Skeletal muscle satellite cell (primary cell): ENCODE measurements around the gene EXTL2.
A peak's percentile ranks its signal among the peaks of the same experiment; 100 is the strongest.
"Not testable (repeated sequence)": the region's sequence is repeated elsewhere in the genome, so short reads cannot be mapped to it uniquely, and the experiment has no call there.

Source experiments
- H3K27me3 ChIP-seq: 2 replicates; pipeline ENCODE4 v1.7.0; 2013; ENCODE audit warnings: low read length; ENCODE audit not compliant: control insufficient read depth, insufficient read depth
- H3K36me3 ChIP-seq: 2 replicates; pipeline ENCODE4 v1.7.0; 2013; ENCODE audit warnings: mild to moderate bottlenecking, control low read depth, low read length; ENCODE audit not compliant: insufficient read depth
- H3K4me1 ChIP-seq: 2 replicates; pipeline ENCODE4 v1.7.0; 2013; ENCODE audit warnings: low read length; ENCODE audit not compliant: control insufficient read depth, insufficient read depth
- H3K4me2 ChIP-seq: 2 replicates; pipeline ENCODE4 v1.7.0; 2013; ENCODE audit warnings: mild to moderate bottlenecking, low read length
- H3K4me3 ChIP-seq: 2 replicates; pipeline ENCODE4 v1.7.0; 2013; ENCODE audit warnings: low read length
- H3K9ac ChIP-seq: 2 replicates; pipeline ENCODE4 v1.7.0; 2013; ENCODE audit warnings: mild to moderate bottlenecking, low read depth, low read length, moderate library complexity
- H3K9me3 ChIP-seq: replicated peaks from 2 replicates; pipeline ENCODE4 v1.7.0; 2013; ENCODE audit warnings: mild to moderate bottlenecking, control low read depth, low read length

The EXTL2 gene

DNA sequence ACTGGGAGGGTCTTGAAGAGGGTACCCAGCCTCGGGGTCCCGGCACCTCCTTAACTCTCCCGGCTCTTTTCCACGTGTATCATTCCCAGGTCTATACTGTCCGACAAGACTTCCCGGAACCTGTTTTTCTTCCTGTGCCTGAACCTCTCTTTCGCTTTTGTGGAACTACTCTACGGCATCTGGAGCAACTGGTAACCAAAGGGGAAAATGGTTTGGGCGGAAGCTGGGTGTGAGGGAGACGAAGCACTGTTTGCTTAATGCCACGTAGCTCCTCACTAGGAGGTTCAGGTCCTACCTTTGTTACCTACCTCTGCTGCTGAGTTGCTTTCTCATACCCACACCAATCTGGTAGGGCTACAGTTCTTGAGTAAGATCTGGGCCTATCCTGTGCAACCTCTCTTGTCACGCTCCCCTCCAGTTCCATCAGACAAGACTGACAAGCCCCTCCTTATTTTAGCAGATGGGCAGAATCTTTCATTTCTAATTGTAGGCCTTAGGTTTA, 1.9 kb upstream of the EXTL2 start:
- H3K4me1 ChIP-seq = peaks cover 26% of the 10 kb centered on the region
- peaks cover 28% of the 10 kb centered on the region for H3K36me3 ChIP-seq
- peak overlapping the region; percentile 94 for H3K4me2 ChIP-seq
- no peaks in the 10 kb centered on the region for H3K9me3 ChIP-seq
- H3K9ac ChIP-seq = peak overlapping the region; percentile 94
- no peaks in the 10 kb centered on the region for H3K27me3 ChIP-seq
- H3K4me3 ChIP-seq = peak overlapping the region; percentile 77

GRCh38 chr1:100895540-100896480, 1.2 kb upstream of the EXTL2 start, which contains the start of gene SLC30A7:
TSS of gene SLC30A7 (plus strand) at chr1:100896090. CDS start at chr1:100896263, 173 bp downstream.
- peaks cover 26% of the 10 kb centered on the region for H3K4me1 ChIP-seq
- H3K4me2 ChIP-seq = peak within 1 kb of the TSS; percentile 94
- H3K36me3 ChIP-seq = peaks cover 24% of the 10 kb centered on the region
- H3K9me3 ChIP-seq = no peaks in the 10 kb centered on the region
- no peaks in the 10 kb centered on the region for H3K27me3 ChIP-seq
- H3K4me3 ChIP-seq = peak within 1 kb of the TSS; percentile 77
- peak within 1 kb of the TSS; percentile 94 for H3K9ac ChIP-seq

- Histone ChIP-seq H3K27me3 (no peaks in the 10 kb centered on the region), H3K4me1 (peaks cover 26% of the 10 kb centered on the region), H3K9ac (peak overlapping the region; percentile 94), H3K4me2 (peak overlapping the region; percentile 94), H3K9me3 (no peaks in the 10 kb centered on the region), H3K36me3 (peaks cover 6% of the 10 kb centered on the region), H3K4me3 (peak overlapping the region; percentile 77)
Observed at GRCh38 chr1:100893718-100894117, 924 bp downstream of the EXTL2 start.

- peak overlapping the region; percentile 77 for H3K4me3 ChIP-seq
- no peaks in the 10 kb centered on the region for H3K27me3 ChIP-seq
Observed at GRCh38 chr1:100892554-100892953, 2.1 kb downstream of the EXTL2 start.

DNA sequence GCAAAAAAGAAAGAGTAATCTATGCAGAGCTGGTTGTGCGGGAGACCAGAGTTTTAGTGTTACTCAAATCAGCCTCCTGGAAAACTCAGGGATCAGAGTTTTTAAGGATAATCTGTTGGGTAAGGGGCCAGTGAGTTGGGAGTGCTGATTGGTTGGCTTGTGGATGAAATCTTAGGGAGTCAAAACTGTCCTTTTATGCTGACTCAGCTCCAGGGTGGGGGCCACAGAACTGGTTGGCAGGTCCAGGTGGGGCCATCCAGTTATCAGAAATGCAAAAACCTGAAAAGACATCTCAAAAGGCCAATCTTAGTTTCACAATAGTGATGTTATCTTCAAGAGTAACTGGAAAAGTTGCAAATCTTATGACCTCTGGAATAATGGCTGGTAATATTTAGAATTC, 3.3 kb downstream of the EXTL2 start:
- Histone ChIP-seq H3K4me1 (peaks cover 12% of the 10 kb centered on the region), H3K9me3 (no peaks in the 10 kb centered on the region), H3K36me3 (peaks cover 3% of the 10 kb centered on the region), H3K27me3 (no peaks in the 10 kb centered on the region), H3K4me2 (no peak overlapping the region), H3K4me3 (no peak overlapping the region), H3K9ac (no peak overlapping the region)

More at GRCh38 chr1:100892554-100892953, 2.1 kb downstream of the EXTL2 start:
- no peaks in the 10 kb centered on the region for H3K9me3 ChIP-seq
- H3K9ac ChIP-seq = no peak overlapping the region
- H3K36me3 ChIP-seq = peaks cover 3% of the 10 kb centered on the region
- H3K4me2 ChIP-seq = peak overlapping the region; percentile 94
- H3K4me1 ChIP-seq = peaks cover 19% of the 10 kb centered on the region

DNA sequence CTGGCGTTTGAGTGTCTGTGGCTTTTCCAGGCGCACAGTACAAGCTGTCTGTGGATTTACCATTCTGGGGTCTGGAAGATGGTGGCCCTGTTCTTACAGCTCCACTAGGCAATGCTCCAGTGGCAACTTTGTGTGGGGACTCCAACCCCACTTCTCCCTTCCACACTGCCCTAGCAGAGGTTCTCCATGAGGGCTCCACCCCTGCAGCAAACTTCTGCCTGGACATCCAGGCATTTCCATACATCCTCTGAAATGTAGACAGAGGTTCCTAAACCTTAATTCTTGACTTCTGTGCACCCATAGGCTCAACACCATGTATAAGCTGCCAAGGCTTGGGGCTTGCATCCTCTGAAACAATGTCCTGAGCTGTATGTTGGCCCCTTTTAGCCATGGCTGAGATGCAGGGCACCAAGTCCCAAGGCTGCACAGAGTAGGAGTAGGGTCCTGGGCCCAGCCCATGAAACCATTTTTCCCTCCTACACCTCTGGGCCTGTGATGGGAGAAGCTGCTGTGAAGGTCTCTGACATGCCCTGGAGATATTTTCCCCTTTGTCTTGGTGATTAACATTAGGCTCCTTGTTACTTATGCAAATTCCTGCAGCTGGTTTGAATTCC, 4.7 kb downstream of the EXTL2 start:
- H3K4me3 ChIP-seq, H3K4me2 ChIP-seq, H3K36me3 ChIP-seq, H3K27me3 ChIP-seq, H3K9me3 ChIP-seq, H3K9ac ChIP-seq: not testable (repeated sequence)
- peaks cover 12% of the 10 kb centered on the region for H3K4me1 ChIP-seq

DNA sequence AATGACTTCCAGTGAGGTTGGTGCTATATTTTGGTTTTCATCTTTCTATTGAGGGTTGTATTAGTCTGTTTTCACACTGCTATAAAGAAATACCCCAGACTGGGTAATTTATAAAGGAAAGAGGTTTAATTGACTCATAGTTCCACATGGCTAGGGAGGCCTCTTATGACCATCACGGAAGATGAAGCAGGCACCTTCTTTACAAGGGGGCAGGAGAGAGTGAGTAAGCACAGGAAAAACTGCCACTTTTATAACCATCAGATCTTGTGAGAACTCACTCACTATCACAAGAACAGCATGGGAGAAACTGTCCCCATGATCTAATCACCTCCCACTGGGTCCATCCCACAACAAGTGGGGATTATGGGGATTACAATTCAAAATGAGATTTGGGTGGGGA, 5.6 kb downstream of the EXTL2 start:
- not testable (repeated sequence) for H3K9ac ChIP-seq, H3K4me2 ChIP-seq, H3K4me3 ChIP-seq, H3K36me3 ChIP-seq, H3K9me3 ChIP-seq, H3K27me3 ChIP-seq
- peaks cover 17% of the 10 kb centered on the region for H3K4me1 ChIP-seq

- Histone ChIP-seq H3K9me3 (no peaks in the 10 kb centered on the region), H3K36me3 (peaks cover 4% of the 10 kb centered on the region), H3K4me2 (peak overlapping the region; percentile 34), H3K4me1 (peaks cover 12% of the 10 kb centered on the region), H3K4me3 (no peak overlapping the region), H3K27me3 (no peaks in the 10 kb centered on the region), H3K9ac (no peak overlapping the region)
Observed at GRCh38 chr1:100883963-100884362, 10.7 kb downstream of the EXTL2 start.

- Histone ChIP-seq H3K4me2 (no peak overlapping the region), H3K27me3 (no peaks in the 10 kb centered on the region), H3K9me3 (no peaks in the 10 kb centered on the region), H3K4me3 (no peak overlapping the region), H3K36me3 (peaks cover 8% of the 10 kb centered on the region), H3K9ac (no peak overlapping the region), H3K4me1 (peaks cover 12% of the 10 kb centered on the region)
Observed at GRCh38 chr1:100882698-100883097, 11.9 kb downstream of the EXTL2 start.

GRCh38 chr1:100881687-100882086, 13.0 kb downstream of the EXTL2 start:
- no peaks in the 10 kb centered on the region for H3K9me3 ChIP-seq
- H3K27me3 ChIP-seq = no peaks in the 10 kb centered on the region
- peaks cover 18% of the 10 kb centered on the region for H3K36me3 ChIP-seq
- H3K4me3 ChIP-seq = no peak overlapping the region
- H3K4me2 ChIP-seq = no peak overlapping the region
- peaks cover 12% of the 10 kb centered on the region for H3K4me1 ChIP-seq
- H3K9ac ChIP-seq = no peak overlapping the region

DNA sequence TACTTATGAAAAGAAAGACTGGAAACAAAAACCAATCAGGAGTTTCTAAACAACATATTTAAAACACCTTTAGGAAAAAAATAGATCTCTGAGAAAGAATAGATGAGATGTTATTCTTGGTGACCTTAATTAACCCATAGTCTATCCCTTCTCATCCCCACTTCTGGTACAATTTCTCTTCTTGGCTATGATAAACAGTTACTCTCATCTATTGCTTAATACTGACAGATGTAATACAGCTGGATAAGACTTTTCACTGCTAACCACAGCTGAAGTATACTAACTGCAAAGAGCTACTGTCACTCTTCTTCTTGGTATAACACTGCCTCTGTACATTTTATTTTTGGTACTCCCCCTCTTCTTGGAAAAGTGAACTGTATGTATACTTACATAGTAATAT, 15.2 kb downstream of the EXTL2 start:
- Histone ChIP-seq H3K4me1 (peaks cover 11% of the 10 kb centered on the region), H3K9me3 (no peaks in the 10 kb centered on the region), H3K36me3 (peaks cover 20% of the 10 kb centered on the region), H3K9ac (no peak overlapping the region), H3K27me3 (no peaks in the 10 kb centered on the region), H3K4me3 (no peak overlapping the region), H3K4me2 (no peak overlapping the region)
